Mammary epithelial cell (primary cell): ENCODE data around the gene CSNK1E.

Experiments
- EZH2 ChIP-seq: IDR thresholded peaks from 2 replicates; pipeline ENCODE4 v1.6.1; 2012; ENCODE audit warnings: low read length, inconsistent platforms, borderline replicate concordance
- TF ChIP-seq, protein P1 (sequence below), 2 donors: IDR thresholded peaks in 1 of 2; conservative IDR thresholded peaks in 1 of 2; 2 replicates each; pipeline ENCODE4 v1.5.1; 2011 to 2012; ENCODE audit warnings: inconsistent platforms in 2 of 2, low read length in 2 of 2, mild to moderate bottlenecking in 2 of 2, control low read depth in 1 of 2, low read depth in 1 of 2; ENCODE audit not compliant: insufficient read depth in 1 of 2; ENCODE audit errors: extremely low read depth in 1 of 2

DNA sequence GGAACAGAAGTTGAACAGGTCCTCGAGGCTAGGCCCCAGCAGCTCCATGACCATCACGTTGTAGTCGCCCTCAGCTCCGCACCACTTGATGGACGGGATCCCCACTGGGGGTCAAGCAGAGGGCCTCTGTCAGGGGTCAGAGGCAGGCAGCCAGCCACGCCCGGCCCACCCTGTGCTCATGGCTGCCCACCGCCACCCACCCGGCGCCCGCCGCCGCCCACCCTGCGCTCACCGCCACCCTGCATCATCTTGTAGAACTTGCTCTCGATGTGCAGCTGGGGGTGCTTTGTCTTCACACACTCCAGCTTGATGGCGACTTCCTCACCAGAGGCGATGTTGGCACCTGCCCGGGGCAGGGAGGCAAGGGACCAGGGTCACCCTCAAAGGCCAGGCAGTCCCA lies 14.3 kb downstream of the CSNK1E start:
- TF ChIP-seq, protein P1, sequence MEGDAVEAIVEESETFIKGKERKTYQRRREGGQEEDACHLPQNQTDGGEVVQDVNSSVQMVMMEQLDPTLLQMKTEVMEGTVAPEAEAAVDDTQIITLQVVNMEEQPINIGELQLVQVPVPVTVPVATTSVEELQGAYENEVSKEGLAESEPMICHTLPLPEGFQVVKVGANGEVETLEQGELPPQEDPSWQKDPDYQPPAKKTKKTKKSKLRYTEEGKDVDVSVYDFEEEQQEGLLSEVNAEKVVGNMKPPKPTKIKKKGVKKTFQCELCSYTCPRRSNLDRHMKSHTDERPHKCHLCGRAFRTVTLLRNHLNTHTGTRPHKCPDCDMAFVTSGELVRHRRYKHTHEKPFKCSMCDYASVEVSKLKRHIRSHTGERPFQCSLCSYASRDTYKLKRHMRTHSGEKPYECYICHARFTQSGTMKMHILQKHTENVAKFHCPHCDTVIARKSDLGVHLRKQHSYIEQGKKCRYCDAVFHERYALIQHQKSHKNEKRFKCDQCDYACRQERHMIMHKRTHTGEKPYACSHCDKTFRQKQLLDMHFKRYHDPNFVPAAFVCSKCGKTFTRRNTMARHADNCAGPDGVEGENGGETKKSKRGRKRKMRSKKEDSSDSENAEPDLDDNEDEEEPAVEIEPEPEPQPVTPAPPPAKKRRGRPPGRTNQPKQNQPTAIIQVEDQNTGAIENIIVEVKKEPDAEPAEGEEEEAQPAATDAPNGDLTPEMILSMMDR (conservative IDR thresholded peaks at IDR 0.05 in 1 of 2, IDR thresholded peaks at IDR 0.05 in 1 of 2; ENCODE audit: extremely low read depth in 1 of 2, insufficient read depth in 1 of 2, low read depth in 1 of 2, low read length in 2 of 2) = no peak
- no peak for TF ChIP-seq EZH2
